Bronchial epithelial cell (primary cell): ENCODE measurements around the gene RSAD1. TPM values are rescaled to one million over a fixed set of nuclear protein-coding genes. Genes with fewer than 3 reads are reported as not detected.

Source experiments
- DNase-seq: peaks from one replicate; pipeline ENCODE4 v3.0.0-alpha.2; 2010; ENCODE audit warnings: low read depth
- FAIRE-seq: peaks from 2 replicates; lab custom pipeline; 2011; peaks lifted over from hg19 to GRCh38; lab: Jason Lieb, UNC
- H3K27me3 ChIP-seq: 2 replicates; pipeline ENCODE4 v1.5.1; 2011; ENCODE audit warnings: low read length; ENCODE audit not compliant: control insufficient read depth, insufficient read depth
- H3K36me3 ChIP-seq: 2 replicates; pipeline ENCODE4 v1.5.1; 2011; ENCODE audit warnings: low read length; ENCODE audit not compliant: control insufficient read depth, insufficient read depth
- H3K4me3 ChIP-seq: 2 replicates; pipeline ENCODE4 v1.5.1; 2011; ENCODE audit warnings: mild to moderate bottlenecking, low read depth, low read length, control low read depth
- total RNA-seq: library from RNA; depleted of rRNA; stranded (reverse); fragments of >200 nt; gene quantifications from 2 replicates; pipeline ENCODE4 v1.2.1, GENCODE V29; 2014
- TF ChIP-seq, protein P1 (sequence below): IDR thresholded peaks from 2 replicates; pipeline ENCODE4 v1.5.1; 2011; ENCODE audit warnings: mild to moderate bottlenecking, moderate library complexity, low read length, control low read depth, inconsistent platforms; ENCODE audit not compliant: insufficient read depth, severe bottlenecking

RSAD1 gene
- total RNA-seq, 1 donor from 2014 or later = 14.2 TPM

DNA sequence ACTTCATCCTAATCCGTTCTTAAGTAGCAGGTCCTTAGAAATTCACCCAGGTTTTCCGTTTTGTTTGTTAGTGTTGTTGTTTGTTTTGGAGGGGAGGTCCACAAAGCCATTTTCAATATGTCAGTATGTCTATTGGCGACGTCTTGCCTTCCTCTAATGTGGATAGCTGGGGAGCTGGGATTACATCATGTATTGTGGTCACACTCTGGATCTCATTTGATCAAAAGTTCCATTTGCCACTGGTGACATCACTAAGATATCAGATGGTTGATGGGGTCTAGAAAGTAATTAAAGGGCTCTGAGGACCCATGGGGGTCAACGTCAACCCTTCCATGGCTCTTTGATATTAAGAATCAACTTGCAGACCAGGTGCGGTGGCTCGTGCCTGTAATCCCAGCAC, 51.2 kb downstream of the RSAD1 start:
- H3K27me3 ChIP-seq = no peaks in the 10 kb centered on the region
- DNase-seq (no peak), FAIRE-seq (no peak)
- no peak overlapping the region for H3K4me3 ChIP-seq
- no peaks in the 10 kb centered on the region for H3K36me3 ChIP-seq
- TF ChIP-seq, protein P1, sequence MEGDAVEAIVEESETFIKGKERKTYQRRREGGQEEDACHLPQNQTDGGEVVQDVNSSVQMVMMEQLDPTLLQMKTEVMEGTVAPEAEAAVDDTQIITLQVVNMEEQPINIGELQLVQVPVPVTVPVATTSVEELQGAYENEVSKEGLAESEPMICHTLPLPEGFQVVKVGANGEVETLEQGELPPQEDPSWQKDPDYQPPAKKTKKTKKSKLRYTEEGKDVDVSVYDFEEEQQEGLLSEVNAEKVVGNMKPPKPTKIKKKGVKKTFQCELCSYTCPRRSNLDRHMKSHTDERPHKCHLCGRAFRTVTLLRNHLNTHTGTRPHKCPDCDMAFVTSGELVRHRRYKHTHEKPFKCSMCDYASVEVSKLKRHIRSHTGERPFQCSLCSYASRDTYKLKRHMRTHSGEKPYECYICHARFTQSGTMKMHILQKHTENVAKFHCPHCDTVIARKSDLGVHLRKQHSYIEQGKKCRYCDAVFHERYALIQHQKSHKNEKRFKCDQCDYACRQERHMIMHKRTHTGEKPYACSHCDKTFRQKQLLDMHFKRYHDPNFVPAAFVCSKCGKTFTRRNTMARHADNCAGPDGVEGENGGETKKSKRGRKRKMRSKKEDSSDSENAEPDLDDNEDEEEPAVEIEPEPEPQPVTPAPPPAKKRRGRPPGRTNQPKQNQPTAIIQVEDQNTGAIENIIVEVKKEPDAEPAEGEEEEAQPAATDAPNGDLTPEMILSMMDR = no peak

DNA sequence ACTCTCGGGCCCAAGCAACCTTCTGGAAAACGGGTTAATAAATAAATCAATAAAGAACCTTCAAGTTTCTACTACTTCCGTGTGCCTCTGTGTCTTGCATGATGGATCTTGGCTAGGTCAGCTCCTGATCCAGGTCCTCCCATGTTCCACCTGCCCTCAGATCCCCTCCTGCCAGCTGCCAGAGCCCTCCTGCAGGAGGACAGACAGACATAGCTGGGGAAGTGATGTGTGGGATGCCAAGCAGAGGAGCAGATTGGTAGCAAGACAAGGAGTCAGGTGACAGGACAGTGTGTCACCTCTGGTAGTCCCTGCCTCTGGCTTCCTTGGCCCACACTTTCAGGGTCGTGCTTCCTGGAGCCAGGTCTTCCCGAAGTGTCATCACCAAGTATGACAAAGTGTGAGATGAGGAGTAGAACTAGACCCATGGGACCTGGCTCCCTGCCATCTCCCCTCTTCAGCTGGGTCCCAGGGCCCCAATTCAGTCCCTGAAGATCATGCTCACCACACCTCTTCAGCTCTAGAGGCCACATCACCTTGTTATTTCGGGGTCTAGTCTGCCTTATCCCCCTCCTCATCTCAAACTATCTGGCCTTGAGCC, 52.9 kb downstream of the RSAD1 start:
- no peak for DNase-seq
- no peak for FAIRE-seq
- H3K4me3 ChIP-seq = no peak overlapping the region
- TF ChIP-seq, protein P1 = no peak
- no peaks in the 10 kb centered on the region for H3K27me3 ChIP-seq
- peaks cover 1% of the 10 kb centered on the region for H3K36me3 ChIP-seq

DNA sequence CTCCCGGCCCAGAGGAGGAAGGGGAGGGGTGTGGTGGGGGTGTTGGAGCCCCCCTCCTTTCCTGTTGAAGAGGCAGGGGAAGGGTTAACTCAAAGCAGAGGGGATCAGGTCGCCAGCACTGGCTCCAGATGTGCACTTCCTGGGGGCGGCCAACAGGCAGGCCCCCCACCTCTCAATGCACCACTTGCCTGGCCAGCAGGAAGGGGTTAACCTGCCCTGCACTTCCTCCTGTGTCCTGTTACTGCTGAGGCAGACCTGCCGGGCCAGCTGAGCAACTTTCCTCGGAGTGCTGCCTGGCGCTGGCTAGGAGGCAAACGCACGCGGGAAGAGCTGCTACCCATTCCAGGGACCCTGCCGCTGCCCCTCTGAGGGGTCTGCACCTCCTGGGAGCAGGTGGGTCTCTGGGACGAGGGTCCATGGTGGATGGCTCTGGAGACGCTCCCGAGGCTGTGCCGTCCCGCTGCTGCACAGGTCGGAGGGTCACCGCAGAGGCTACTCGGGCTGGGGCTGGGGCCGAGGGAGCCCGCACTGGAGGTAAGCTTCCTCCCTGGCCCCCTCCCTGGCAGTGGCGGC, 53.9 kb downstream of the RSAD1 start, which contains the start of gene EPN3:
EPN3 (plus strand) TSS at position 284 of the 573 bp plus-strand sequence. CDS start 3,822 bp downstream, outside the sequence.
- FAIRE-seq (no peak), DNase-seq (peak; percentile 65)
- no peaks in the 10 kb centered on the region for H3K27me3 ChIP-seq
- H3K4me3 ChIP-seq = peak within 1 kb of the TSS; percentile 70
- TF ChIP-seq, protein P1 = peak; percentile 3
- peaks cover 6% of the 10 kb centered on the region for H3K36me3 ChIP-seq

DNA sequence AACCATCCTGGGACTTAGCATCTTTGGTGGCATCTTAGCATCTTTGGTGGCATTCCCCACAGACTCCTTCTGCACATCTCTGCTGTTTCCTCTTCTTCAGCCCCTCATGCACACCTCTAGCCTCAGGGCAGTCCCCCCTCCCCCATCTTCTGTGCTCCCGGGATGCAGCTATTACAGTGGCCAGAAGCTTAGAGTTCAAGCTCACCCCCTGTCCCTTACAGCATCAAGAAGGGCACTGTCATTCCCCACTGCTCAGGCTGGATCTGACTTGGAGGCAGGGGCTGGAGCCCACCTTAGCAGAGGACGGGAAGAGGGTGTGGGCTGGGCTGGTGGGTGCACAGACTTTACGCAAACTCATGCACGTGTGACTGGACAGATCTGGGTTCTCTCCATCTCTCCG, 54.5 kb downstream of the RSAD1 start:
- peaks cover 12% of the 10 kb centered on the region for H3K36me3 ChIP-seq
- DNase-seq (no peak), FAIRE-seq (no peak)
- H3K4me3 ChIP-seq = peak overlapping the region; percentile 70
- TF ChIP-seq, protein P1 = no peak
- no peaks in the 10 kb centered on the region for H3K27me3 ChIP-seq

DNA sequence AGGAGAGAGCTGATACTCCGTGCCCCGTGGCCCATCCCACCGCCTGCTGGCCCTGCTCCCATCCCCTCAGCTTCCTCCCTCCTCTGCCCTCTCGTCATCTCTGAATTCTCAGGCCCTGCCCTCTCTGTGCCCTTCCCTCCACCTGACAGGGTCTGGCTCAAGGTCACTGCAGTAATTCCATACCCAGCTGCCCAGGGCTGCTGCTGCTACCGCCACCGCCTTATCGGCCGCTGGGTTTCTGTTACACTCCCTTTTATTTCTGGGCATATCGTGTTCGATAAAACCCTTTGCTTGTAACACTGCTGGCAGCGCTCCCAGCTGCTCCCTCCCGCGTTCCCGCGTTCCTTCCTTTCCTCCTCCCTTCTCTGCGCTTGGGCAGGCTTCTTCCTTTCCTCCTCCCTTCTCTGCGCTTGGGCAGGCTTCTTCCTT, 55.1 kb downstream of the RSAD1 start:
- TF ChIP-seq, protein P1 = no peak
- DNase-seq = no peak
- FAIRE-seq = no peak
- peaks cover 13% of the 10 kb centered on the region for H3K36me3 ChIP-seq
- H3K27me3 ChIP-seq = no peaks in the 10 kb centered on the region
- peak overlapping the region; percentile 70 for H3K4me3 ChIP-seq
